GM12874 (cell line): ENCODE data around the gene TENM4.

ENCODE experiments used
- TF ChIP-seq, protein P1 (sequence below): IDR thresholded peaks from 2 replicates; pipeline ENCODE4 v1.5.1; 2011; ENCODE audit warnings: low read depth, mild to moderate bottlenecking, control low read depth, low read length, moderate library complexity; ENCODE audit not compliant: insufficient read depth

TENM4 gene

DNA sequence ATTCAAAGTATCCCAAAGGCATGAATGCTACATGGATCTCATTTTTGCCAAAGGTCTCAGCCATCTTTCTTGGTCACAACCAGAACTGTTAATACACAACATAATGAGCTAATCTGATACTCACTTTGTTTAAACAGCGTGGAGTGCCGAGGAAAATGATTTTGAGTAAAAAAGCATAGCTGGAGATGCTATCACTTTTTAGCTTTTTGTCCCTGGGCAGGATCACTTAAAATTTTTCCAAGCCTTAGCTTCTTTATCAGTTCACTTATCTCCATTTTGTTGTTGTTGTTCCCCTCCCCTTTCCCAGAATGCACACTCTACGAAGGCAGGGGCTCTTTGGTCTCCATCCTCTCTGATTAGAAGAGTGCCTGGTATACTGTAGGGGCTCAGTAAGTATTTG, 636.8 kb downstream of the TENM4 start:
- TF ChIP-seq, protein P1, sequence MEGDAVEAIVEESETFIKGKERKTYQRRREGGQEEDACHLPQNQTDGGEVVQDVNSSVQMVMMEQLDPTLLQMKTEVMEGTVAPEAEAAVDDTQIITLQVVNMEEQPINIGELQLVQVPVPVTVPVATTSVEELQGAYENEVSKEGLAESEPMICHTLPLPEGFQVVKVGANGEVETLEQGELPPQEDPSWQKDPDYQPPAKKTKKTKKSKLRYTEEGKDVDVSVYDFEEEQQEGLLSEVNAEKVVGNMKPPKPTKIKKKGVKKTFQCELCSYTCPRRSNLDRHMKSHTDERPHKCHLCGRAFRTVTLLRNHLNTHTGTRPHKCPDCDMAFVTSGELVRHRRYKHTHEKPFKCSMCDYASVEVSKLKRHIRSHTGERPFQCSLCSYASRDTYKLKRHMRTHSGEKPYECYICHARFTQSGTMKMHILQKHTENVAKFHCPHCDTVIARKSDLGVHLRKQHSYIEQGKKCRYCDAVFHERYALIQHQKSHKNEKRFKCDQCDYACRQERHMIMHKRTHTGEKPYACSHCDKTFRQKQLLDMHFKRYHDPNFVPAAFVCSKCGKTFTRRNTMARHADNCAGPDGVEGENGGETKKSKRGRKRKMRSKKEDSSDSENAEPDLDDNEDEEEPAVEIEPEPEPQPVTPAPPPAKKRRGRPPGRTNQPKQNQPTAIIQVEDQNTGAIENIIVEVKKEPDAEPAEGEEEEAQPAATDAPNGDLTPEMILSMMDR = no peak

GRCh38 chr11:78802058-78802761, 638.6 kb downstream of the TENM4 start:
- TF ChIP-seq, protein P1 = no peak

DNA sequence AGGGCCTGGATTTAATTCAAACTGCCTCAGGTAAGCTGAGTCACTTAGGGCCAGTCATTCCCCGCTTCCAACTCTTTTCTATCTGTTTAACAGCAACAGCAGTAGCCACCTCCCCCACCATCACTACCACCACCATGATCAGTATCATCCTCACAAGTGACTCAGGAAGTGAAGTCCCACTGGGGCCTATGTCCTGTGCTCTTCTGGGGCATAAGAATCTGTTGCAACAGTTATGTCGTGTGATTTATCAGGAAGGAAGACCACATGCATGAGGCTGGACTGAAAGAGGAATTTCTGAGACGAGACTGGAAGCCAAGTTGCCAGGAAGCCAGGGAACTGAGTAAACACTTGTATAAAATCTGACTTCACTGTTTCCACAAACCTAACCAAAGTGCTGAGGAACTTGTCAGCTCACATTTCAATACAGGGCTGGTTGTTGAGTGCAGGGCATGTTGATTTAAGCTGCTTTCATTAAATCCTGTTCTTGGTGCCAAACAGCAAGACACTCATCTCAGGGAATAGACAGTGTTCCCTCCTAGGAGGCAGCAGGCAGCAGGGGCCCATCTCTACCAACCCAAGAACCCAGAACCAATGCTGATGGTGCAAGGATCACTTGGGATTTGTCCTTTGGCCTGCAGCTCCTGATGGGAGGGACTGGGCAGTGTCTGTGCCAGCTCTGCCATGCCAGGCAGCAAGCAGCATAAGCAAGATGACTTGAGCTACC, 639.5 kb downstream of the TENM4 start:
- TF ChIP-seq, protein P1 = no peak

DNA sequence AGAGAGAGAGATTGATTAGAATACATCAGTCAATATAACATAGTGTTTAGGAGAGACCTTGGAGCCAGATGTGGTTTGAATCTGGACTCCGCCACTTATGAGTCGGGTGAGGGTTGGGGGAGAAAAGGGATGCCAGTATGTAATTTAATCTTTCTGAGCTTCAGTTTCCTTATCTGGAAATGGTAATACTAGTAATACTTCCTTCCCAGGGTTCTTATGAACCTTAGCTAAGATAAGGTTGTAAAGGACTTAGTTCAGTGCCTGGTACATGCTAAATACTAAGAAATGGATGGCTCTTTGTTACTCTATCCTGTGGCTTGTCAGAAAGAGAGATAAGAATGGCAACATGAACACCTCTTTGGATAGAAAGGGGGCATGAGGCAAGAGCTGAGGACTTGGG, 640.1 kb downstream of the TENM4 start:
- TF ChIP-seq, protein P1 = no peak

DNA sequence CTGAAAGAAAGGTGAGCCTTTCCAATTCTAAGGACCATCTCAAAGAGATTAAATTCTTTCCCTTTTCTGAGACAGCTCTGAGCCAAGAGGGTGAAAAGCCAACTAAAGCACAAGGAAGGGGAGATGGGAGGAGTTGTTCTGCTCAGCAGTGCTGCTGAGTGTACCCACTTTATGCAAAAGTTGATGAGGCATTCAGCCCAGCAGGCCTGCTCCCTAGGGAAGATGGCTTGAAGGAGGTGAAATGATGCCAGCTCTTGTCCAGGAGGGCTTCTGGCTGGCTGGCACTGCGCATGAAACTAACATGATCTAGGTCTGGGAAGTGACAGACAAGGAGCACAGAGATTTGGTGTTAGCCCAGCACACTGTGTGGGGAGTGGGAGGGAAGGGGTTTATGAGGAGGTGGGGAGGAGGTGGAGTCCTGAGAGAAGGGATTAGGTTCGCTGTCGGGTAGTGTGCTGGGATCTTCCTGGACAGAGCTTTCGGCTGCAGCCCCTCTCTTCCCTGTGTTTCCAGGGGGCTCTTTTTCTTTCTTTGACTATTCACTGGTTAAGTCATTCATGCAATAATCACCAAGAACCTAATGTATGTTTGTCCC, 640.6 kb downstream of the TENM4 start:
- TF ChIP-seq, protein P1 = no peak

DNA sequence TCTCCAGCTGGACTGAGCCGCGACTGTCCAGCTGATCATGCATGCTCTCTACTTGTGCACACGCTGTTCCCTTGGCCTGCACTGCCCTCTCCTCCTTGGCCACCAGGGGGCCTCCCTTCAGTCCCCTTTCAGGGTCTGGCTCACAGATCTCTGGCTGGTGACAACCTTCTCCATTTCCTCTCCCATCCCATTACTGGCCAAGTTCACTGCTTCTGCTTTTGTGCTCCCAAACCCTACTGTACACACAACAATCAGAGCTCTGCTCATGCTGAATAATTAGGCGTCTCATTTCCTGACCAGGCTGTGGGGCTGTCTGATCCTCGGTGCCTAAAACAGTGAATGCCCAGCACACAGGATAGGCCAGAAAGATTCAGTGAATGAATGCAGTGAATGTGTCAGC, 642.2 kb downstream of the TENM4 start:
- TF ChIP-seq, protein P1 = peak; percentile 96

DNA sequence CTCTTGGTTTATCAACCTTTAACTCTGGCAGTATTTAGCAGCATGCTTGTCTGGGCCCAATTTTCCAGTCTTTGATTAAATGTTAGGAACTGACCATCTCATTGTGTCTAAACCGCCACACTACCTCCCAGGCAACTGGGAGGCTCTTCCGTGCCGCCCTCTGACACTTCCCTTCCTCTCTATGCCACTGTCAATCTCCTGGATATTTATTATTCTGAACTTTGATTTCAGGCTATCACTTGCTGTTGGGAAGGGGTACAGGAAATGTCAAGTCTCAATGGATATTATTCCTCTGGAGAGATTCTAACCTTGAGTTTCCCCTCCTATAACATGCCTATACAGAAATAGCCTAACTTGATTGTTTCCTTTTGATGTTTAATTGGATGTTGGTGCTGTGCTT, 643.3 kb downstream of the TENM4 start:
- TF ChIP-seq, protein P1 = no peak
